ENCODE measurements around the gene SUV39H1.

GRCh38 chrX:48694776-48695533 lies 1.6 kb upstream of the SUV39H1 start:
- TF ChIP-seq POLR2A (IDR thresholded peaks at IDR 0.05; ENCODE audit: low read length) (no peak), GATA1 (IDR thresholded peaks at IDR 0.05; ENCODE audit: low read depth, low read length) (no peak)
